Activated T-helper 17 cell treated with anti-CD3 and anti-CD28 coated beads, Interleukin-2, amount 50 U/mL, for 72 hours (primary cell): Measurements from ENCODE around the gene RNF149. TPM values are rescaled to one million over a fixed set of nuclear protein-coding genes. Genes with fewer than 3 reads are reported as not detected.
"Not testable (repeated sequence)": the region's sequence is repeated elsewhere in the genome, so short reads cannot be mapped to it uniquely, and the experiment has no call there.

ENCODE experiments used
- ATAC-seq: fragments of 150-1000 bp; cut with Tn5 transposase; replicated peaks from 2 replicates; pipeline ENCODE4 v1.10.0; 2021; ENCODE audit warnings: mild to moderate bottlenecking, moderate library complexity
- H3K27ac Mint-ChIP-seq: one replicate; pipeline ENCODE4 v1.8.0; 2022; ENCODE audit warnings: mixed read lengths
- H3K27me3 Mint-ChIP-seq: one replicate; pipeline ENCODE4 v1.8.0; 2022; ENCODE audit warnings: mixed read lengths
- H3K36me3 Mint-ChIP-seq: one replicate; pipeline ENCODE4 v1.8.0; 2022; ENCODE audit warnings: low read depth, mild to moderate bottlenecking, mixed read lengths
- H3K4me1 Mint-ChIP-seq: one replicate; pipeline ENCODE4 v1.8.0; 2022; ENCODE audit warnings: mixed read lengths
- H3K4me3 Mint-ChIP-seq: one replicate; pipeline ENCODE4 v1.8.0; 2022; ENCODE audit warnings: mild to moderate bottlenecking, mixed read lengths
- H3K9me3 Mint-ChIP-seq: one replicate; pipeline ENCODE4 v1.8.0; 2022; ENCODE audit warnings: mixed read lengths
- total RNA-seq, 2 donors: library from RNA; stranded (reverse); gene quantifications; one replicate each; pipeline ENCODE4 v1.2.3, GENCODE V29; 2022

The RNF149 gene
- total RNA-seq, 2 donors from 2014 or later: 83.5 to 108 TPM

DNA sequence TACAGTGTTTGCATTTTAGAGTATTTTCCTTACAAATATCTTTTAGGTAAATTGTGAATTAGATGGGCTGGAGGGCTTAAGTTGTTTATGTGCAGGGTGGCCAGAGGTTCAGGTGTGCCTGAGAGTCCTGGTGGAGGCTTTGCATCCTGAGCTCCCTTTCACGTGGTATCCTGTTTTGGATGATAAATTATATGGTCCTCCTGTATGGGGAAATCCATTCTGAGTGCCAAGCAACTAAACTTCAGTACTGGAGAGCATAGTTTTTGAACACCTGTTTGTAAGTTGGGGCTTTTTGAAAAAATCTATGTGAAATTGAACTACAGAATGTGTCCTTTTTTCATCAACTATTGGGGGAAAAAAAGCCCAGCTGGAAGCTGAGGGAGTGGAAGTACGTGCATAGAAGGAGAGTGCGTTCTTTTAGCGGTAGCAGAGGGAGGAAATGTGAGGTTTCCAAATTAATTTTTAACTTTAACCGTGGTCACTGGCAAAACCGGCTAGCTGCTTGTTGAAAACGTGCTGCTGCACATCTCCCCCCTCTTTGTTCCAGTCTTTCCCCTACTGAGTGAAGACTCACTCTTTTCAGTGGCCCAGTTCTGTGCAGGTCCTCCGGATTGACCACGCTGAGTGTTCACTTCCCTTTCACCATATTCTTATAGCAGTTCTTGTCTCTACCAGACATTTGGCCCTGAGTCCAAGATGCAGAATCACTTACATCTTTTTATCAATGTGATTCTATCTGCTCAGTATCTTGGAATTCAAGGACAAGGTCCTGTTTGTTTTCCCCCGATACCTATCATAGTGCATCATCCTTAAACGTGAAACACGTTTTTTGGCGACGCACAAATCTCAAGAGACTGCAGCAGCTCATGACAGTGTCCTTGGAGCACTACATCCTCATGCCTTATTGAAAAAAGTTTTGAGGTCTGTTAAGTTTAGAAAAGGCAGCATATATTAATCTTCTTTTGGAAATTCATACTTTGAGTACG is 40.5 kb downstream of the RNF149 start:
- Mint-ChIP-seq H3K9me3 (no peaks in the 10 kb centered on the region), H3K27me3 (no peaks in the 10 kb centered on the region), H3K4me1 (peaks cover 30% of the 10 kb centered on the region), H3K36me3 (peaks cover 100% of the 10 kb centered on the region), H3K4me3 (peak overlapping the region; percentile 19), H3K27ac (peak overlapping the region; percentile 72)
- ATAC-seq: no peak

- ATAC-seq: no peak
- no peak overlapping the region for H3K4me3 Mint-ChIP-seq
- peaks cover 98% of the 10 kb centered on the region for H3K36me3 Mint-ChIP-seq
- no peaks in the 10 kb centered on the region for H3K9me3 Mint-ChIP-seq
- peaks cover 28% of the 10 kb centered on the region for H3K4me1 Mint-ChIP-seq
- peak overlapping the region; percentile 81 for H3K27ac Mint-ChIP-seq
- H3K27me3 Mint-ChIP-seq: no peaks in the 10 kb centered on the region
Observed at GRCh38 chr2:101265893-101266499, 42.5 kb downstream of the RNF149 start.

GRCh38 chr2:101264360-101264939 is 44.1 kb downstream of the RNF149 start:
- peak overlapping the region; percentile 43 for H3K4me3 Mint-ChIP-seq
- peak overlapping the region; percentile 84 for H3K27ac Mint-ChIP-seq
- no peaks in the 10 kb centered on the region for H3K9me3 Mint-ChIP-seq
- H3K36me3 Mint-ChIP-seq: peaks cover 97% of the 10 kb centered on the region
- peak; percentile 46 for ATAC-seq
- H3K4me1 Mint-ChIP-seq: peaks cover 24% of the 10 kb centered on the region
- no peaks in the 10 kb centered on the region for H3K27me3 Mint-ChIP-seq

DNA sequence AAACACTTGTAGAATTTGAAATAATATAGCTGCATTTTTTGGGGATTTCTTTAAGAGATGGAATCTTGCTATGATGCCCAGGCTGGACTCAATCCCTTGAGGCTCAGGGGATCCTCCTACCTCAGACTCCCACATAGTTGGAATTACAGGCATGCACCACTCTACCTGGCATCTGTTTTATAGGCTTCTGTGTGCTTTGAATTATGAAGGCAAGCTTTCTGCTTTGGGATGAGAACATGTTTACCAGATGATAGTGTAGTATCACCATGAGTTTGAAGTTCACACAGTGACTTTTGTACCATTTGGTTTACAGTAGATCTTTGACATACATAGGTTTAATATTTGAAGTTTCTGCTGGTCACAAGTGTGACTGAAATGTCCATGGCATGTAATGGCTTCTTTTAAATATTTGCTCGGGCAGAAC is 45.1 kb downstream of the RNF149 start:
- no peak for ATAC-seq
- Mint-ChIP-seq H3K36me3 (peaks cover 97% of the 10 kb centered on the region), H3K27ac (peak overlapping the region; percentile 84), H3K4me3 (no peak overlapping the region), H3K9me3 (no peaks in the 10 kb centered on the region), H3K4me1 (peaks cover 28% of the 10 kb centered on the region), H3K27me3 (no peaks in the 10 kb centered on the region)

GRCh38 chr2:101262142-101262541 is 46.4 kb downstream of the RNF149 start:
- Mint-ChIP-seq H3K4me3 (no peak overlapping the region), H3K4me1 (peaks cover 18% of the 10 kb centered on the region), H3K27me3 (no peaks in the 10 kb centered on the region), H3K36me3 (peaks cover 97% of the 10 kb centered on the region), H3K9me3 (no peaks in the 10 kb centered on the region), H3K27ac (peak overlapping the region; percentile 27)
- no peak for ATAC-seq

DNA sequence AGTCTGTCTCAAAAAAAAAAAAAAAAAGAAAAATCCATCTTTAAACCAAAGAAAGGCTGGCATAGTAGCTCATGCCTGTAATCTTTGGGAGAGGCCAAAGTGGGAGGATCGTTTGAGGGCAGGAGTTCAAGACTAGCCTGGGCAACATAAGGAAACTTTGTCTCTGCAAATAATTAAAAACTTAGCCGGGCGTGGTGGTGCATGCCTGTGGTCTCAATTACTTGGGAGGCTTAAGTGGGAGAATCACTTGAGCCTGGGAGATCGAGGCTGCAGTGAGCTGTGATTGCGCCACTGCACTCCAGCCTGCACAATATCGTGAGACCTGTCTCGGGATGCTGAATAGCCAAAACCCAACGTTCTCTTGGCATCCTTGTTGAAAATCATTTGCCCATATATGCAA is 49.7 kb downstream of the RNF149 start:
- Mint-ChIP-seq H3K4me1 (peaks cover 29% of the 10 kb centered on the region), H3K36me3 (peaks cover 86% of the 10 kb centered on the region)
- no peak for ATAC-seq

GRCh38 chr2:101256316-101256715 is 52.2 kb downstream of the RNF149 start:
- Mint-ChIP-seq H3K9me3 (no peaks in the 10 kb centered on the region), H3K27ac (peak overlapping the region; percentile 70), H3K4me1 (peaks cover 24% of the 10 kb centered on the region), H3K36me3 (peaks cover 68% of the 10 kb centered on the region), H3K4me3 (peak overlapping the region; percentile 39), H3K27me3 (no peaks in the 10 kb centered on the region)
- ATAC-seq: no peak

More for the DNA sequence above, 49.7 kb downstream of the RNF149 start:
- H3K27ac Mint-ChIP-seq: peak overlapping the region; percentile 40
- no peaks in the 10 kb centered on the region for H3K9me3 Mint-ChIP-seq
- H3K27me3 Mint-ChIP-seq: no peaks in the 10 kb centered on the region
- no peak overlapping the region for H3K4me3 Mint-ChIP-seq

DNA sequence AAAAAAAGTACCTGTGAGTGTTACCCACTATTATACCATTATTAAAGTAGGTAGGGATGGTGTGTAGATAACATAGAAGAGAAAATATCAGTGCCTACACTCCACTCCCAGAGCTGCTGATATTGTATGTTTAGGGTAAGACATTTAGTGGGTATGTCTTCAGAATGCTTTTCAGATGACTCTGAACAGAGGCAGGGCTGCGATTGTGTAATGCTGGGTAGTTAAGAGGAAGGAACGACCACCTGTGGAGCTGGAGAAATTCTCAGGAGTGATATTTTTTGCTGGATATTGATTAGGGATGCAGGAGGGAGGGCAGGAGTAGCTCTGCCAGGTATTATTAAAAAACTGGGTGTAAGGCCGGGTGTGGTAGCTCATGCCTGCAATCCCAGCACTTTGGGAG is 53.0 kb downstream of the RNF149 start:
- no peaks in the 10 kb centered on the region for H3K9me3 Mint-ChIP-seq
- peaks cover 60% of the 10 kb centered on the region for H3K36me3 Mint-ChIP-seq
- H3K27me3 Mint-ChIP-seq: no peaks in the 10 kb centered on the region
- peak overlapping the region; percentile 70 for H3K27ac Mint-ChIP-seq
- H3K4me3 Mint-ChIP-seq: peak overlapping the region; percentile 39
- peaks cover 24% of the 10 kb centered on the region for H3K4me1 Mint-ChIP-seq
- ATAC-seq: no peak

- no peak for ATAC-seq
- Mint-ChIP-seq H3K4me1 (peaks cover 19% of the 10 kb centered on the region), H3K27me3 (no peaks in the 10 kb centered on the region), H3K27ac (peak overlapping the region; percentile 93), H3K4me3 (peak overlapping the region; percentile 87), H3K9me3 (no peaks in the 10 kb centered on the region), H3K36me3 (peaks cover 46% of the 10 kb centered on the region)
Observed at GRCh38 chr2:101253703-101254450, 54.6 kb downstream of the RNF149 start.

DNA sequence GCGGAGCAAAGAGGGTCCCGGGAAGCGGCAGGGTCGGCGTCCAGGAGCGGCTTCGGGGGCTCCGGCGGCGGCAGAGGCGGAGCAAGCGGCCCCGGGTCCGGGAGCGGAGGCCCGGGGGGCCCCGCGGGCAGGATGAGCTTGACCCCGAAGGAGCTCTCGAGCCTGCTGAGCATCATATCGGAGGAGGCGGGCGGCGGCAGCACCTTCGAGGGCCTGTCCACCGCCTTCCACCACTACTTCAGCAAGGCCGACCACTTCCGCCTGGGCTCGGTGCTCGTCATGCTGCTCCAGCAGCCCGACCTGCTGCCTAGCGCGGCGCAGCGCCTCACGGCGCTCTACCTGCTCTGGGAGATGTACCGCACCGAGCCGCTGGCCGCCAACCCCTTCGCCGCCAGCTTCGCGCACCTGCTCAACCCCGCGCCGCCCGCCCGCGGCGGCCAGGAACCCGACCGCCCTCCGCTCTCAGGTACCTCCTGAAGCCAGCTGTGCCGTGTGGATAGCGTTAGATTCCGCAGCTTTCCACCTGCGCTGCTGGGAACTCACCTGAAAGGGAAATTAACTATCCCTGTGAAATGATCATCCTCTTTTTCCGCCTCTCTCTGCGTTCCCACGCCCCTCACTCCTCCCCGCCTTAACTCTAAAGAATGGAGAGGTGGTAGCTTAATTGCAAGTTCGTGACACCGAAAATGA is 55.3 kb downstream of the RNF149 start:
- Mint-ChIP-seq H3K4me3 (peak overlapping the region; percentile 87), H3K27ac (peak overlapping the region; percentile 93), H3K27me3 (no peaks in the 10 kb centered on the region), H3K36me3 (peaks cover 38% of the 10 kb centered on the region), H3K9me3 (no peaks in the 10 kb centered on the region), H3K4me1 (peaks cover 19% of the 10 kb centered on the region)
- peak; percentile 76 for ATAC-seq

DNA sequence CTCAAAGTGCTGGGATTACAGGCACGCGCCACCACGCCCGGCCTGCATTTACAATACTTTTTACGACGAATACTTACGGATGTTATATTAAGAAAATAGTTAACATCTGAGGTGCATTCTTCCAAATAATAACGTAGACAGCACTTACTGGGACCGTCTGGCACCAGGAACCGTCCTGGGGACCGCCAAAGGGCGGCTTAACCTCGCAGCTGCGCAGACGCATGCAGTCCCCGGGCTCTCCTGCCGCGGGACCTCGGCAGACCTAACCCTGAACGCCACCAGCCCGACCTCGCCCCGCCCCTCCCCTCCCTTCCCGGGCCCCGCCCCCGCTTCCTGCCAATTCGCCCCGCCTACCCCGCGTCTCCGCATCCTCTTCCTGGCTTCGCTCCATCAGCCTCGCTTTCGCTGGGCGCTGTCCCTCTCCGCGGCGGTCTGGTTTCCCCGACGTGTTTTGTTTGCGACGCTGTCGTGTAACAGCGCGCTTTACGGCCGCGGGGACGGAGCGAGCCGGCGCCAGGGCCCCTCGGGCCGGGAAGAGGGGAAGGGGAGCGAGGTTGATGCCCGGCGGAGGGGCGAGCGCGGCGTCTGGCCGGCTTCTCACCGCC is 56.0 kb downstream of the RNF149 start, which contains the start of gene CNOT11:
Gene CNOT11 (plus strand): TSS at position 479 of the 605 bp plus-strand sequence. CDS start 79 bp downstream, at position 558.
- Mint-ChIP-seq H3K27ac (peak within 1 kb of the TSS; percentile 93), H3K9me3 (no peaks in the 10 kb centered on the region), H3K4me1 (peaks cover 19% of the 10 kb centered on the region), H3K36me3 (peaks cover 32% of the 10 kb centered on the region), H3K4me3 (peak within 1 kb of the TSS; percentile 87), H3K27me3 (no peaks in the 10 kb centered on the region)
- peak; percentile 91 for ATAC-seq

DNA sequence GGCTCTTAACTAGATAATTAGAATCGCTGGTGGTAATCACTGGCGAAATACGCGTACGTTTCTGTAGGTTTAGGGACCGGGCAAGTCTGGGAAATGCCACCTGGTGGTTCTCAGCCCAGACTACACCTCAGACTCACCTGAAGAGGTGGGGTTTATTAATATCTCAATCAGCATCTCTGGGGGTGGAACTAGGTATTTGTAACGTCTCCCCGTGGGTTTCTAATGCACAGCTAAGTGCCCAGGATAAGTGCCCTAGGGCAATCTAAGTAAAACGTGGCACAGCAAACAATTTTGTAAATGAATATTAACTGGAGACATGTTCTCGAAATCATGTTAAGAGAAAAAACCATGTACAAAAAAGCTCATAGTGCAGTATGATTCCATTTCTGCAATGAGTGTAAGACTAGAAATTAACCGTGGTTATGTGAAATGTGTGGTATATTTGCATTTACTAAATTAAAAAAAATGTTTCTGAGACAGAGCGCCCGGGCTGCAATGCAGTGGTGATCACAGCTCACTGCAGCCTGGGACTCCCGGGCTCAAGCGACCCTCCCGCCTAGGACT is 56.6 kb downstream of the RNF149 start:
- Mint-ChIP-seq H3K4me1 (peaks cover 19% of the 10 kb centered on the region), H3K27me3 (no peaks in the 10 kb centered on the region), H3K9me3 (no peaks in the 10 kb centered on the region), H3K27ac (peak overlapping the region; percentile 93), H3K36me3 (peaks cover 26% of the 10 kb centered on the region), H3K4me3 (peak overlapping the region; percentile 87)
- ATAC-seq: peak; percentile 50

- not testable (repeated sequence) for H3K27me3 Mint-ChIP-seq, H3K9me3 Mint-ChIP-seq, H3K27ac Mint-ChIP-seq, ATAC-seq
- peaks cover 20% of the 10 kb centered on the region for H3K36me3 Mint-ChIP-seq
- H3K4me3 Mint-ChIP-seq: peak overlapping the region; percentile 87
- peaks cover 17% of the 10 kb centered on the region for H3K4me1 Mint-ChIP-seq
Observed at GRCh38 chr2:101251246-101251781, 57.2 kb downstream of the RNF149 start.
